SU-DHL-6 (cell line): Measurements from ENCODE around the gene PARS2.

Experiments
- H2AFZ ChIP-seq: fragments of 200-600 bp; sonication (generic); 2 replicates; pipeline ENCODE4 v1.6.1; 2014; ENCODE audit warnings: low read depth, mild to moderate bottlenecking, moderate library complexity, mixed read lengths, antibody characterized with exemption, low read length; ENCODE audit not compliant: severe bottlenecking
- H3F3A ChIP-seq: fragments of 200-600 bp; shearing (Covaris generic); 2 replicates; pipeline ENCODE4 v1.6.0; 2016; ENCODE audit warnings: antibody characterized with exemption, mild to moderate bottlenecking; ENCODE audit not compliant: insufficient read depth
- H3K27ac ChIP-seq: fragments of 200-600 bp; sonication (generic); 2 replicates; pipeline ENCODE4 v1.5.1; 2016; ENCODE audit warnings: low read depth, mild to moderate bottlenecking, low read length, moderate library complexity, mixed read lengths
- H3K27me3 ChIP-seq: fragments of 200-600 bp; sonication (generic), shearing (Covaris generic); 2 replicates; pipeline ENCODE4 v1.6.0; 2014; ENCODE audit warnings: mild to moderate bottlenecking, low read length
- H3K36me3 ChIP-seq: fragments of 200-600 bp; sonication (generic); 2 replicates; pipeline ENCODE4 v1.6.1; 2014; ENCODE audit warnings: mild to moderate bottlenecking, low read length, mixed read lengths
- H3K4me2 ChIP-seq: fragments of 300-600, 200-600 bp; shearing (Covaris generic), sonication (generic); 2 replicates; pipeline ENCODE4 v1.6.0; 2014; ENCODE audit warnings: low read length, low read depth, mild to moderate bottlenecking; ENCODE audit not compliant: poor library complexity, severe bottlenecking
- H3K4me3 ChIP-seq: fragments of 200-600 bp; sonication (generic); 2 replicates; pipeline ENCODE4 v1.5.1; 2014; ENCODE audit warnings: antibody characterized with exemption, low read length, mild to moderate bottlenecking, mixed read lengths; ENCODE audit not compliant: insufficient read depth, poor library complexity, severe bottlenecking
- H3K79me2 ChIP-seq: fragments of 200-600 bp; sonication (generic); 2 replicates; pipeline ENCODE4 v1.6.1; 2014; ENCODE audit warnings: mild to moderate bottlenecking, low read length, moderate library complexity; ENCODE audit not compliant: insufficient read depth
- H3K9ac ChIP-seq: fragments of 200-600 bp; sonication (generic); 2 replicates; pipeline ENCODE4 v1.7.0; 2014; ENCODE audit warnings: mild to moderate bottlenecking, low read length
- H3K9me2 ChIP-seq: fragments of 200-600 bp; sonication (generic); replicated peaks from 2 replicates; pipeline ENCODE4 v1.6.1; 2014; ENCODE audit warnings: low read length; ENCODE audit not compliant: insufficient read depth
- H3K9me3 ChIP-seq: fragments of 200-600 bp; sonication (generic); 2 replicates; pipeline ENCODE4 v1.6.1; 2014; ENCODE audit warnings: low read length, mixed read lengths; ENCODE audit not compliant: insufficient read depth
- H4K20me1 ChIP-seq: fragments of 200-600 bp; sonication (generic); 2 replicates; pipeline ENCODE4 v1.6.1; 2014; ENCODE audit warnings: low read depth, mild to moderate bottlenecking, antibody characterized with exemption, low read length, moderate library complexity, mixed read lengths
- EZH2phosphoT487 ChIP-seq: fragments of 200-600 bp; sonication (generic), shearing (Covaris generic); conservative IDR thresholded peaks from 2 replicates; pipeline ENCODE4 v1.6.1; 2018; ENCODE audit warnings: mild to moderate bottlenecking, antibody characterized with exemption, low read length, moderate library complexity, mixed read lengths
- TF ChIP-seq, protein P1 (sequence below): fragments of 200-600 bp; sonication (generic); IDR thresholded peaks from one replicate; pipeline ENCODE4 v1.5.1; 2017; ENCODE audit warnings: antibody characterized with exemption, mild to moderate bottlenecking, low read length, moderate library complexity; ENCODE audit not compliant: insufficient read depth, poor library complexity, severe bottlenecking

The PARS2 gene

DNA sequence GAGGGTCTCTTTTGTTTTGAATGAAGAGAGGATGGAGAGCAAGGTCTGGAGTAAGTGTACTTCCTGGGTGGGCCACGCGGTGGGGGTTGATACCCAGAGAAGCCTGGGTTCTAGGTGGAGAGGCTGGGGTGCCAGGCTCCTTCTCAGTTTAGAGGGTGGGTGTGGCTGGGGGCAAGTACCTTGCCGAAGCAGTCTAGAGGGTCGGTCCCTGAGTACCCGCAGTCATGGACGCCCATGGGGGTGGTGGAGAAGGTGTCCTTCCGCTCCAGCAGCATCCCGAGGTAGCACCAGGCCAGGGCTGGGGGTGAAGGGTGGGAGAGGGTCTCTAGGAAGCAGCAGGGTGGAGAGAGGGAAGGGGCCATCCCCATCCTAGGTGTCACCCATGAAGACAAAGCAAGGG is 22.5 kb upstream of the PARS2 start:
- no peak overlapping the region for H3K9ac ChIP-seq
- no peaks in the 10 kb centered on the region for H3K79me2 ChIP-seq
- H3K27me3 ChIP-seq, result no peaks in the 10 kb centered on the region
- H3K9me3 ChIP-seq, result no peaks in the 10 kb centered on the region
- no peak for TF ChIP-seq EZH2phosphoT487
- TF ChIP-seq, protein P1, sequence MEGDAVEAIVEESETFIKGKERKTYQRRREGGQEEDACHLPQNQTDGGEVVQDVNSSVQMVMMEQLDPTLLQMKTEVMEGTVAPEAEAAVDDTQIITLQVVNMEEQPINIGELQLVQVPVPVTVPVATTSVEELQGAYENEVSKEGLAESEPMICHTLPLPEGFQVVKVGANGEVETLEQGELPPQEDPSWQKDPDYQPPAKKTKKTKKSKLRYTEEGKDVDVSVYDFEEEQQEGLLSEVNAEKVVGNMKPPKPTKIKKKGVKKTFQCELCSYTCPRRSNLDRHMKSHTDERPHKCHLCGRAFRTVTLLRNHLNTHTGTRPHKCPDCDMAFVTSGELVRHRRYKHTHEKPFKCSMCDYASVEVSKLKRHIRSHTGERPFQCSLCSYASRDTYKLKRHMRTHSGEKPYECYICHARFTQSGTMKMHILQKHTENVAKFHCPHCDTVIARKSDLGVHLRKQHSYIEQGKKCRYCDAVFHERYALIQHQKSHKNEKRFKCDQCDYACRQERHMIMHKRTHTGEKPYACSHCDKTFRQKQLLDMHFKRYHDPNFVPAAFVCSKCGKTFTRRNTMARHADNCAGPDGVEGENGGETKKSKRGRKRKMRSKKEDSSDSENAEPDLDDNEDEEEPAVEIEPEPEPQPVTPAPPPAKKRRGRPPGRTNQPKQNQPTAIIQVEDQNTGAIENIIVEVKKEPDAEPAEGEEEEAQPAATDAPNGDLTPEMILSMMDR, result no peak
- no peak overlapping the region for H3K4me3 ChIP-seq
- no peaks in the 10 kb centered on the region for H3K36me3 ChIP-seq
- H2AFZ ChIP-seq, result no peak overlapping the region
- no peak overlapping the region for H3K4me2 ChIP-seq
- no peaks in the 10 kb centered on the region for H3K9me2 ChIP-seq
- no peak overlapping the region for H3K27ac ChIP-seq
- H4K20me1 ChIP-seq, result no peaks in the 10 kb centered on the region
- no peaks in the 10 kb centered on the region for H3F3A ChIP-seq

DNA sequence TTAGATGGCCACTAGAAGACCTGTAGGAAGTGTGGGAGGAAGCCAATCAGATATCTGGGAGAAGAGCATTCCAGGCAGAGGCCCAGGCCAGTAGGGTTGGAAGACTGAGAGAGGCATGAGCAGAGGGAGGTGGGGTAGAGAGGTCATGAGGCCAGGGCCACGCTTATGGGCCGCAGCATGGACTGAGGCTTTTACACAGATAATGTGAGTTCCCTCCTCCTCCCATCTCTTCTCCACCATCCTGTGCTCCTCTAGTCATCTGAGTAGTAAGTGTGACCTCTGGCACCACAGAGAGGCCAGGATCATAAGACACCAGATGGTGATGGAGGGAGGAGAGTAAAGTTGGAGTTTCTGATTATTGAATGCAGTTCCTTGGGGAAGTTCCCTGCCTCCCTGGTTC is 19.7 kb upstream of the PARS2 start:
- TF ChIP-seq, protein P1, result no peak
- TF ChIP-seq EZH2phosphoT487, result no peak
- H3K27me3 ChIP-seq, result no peaks in the 10 kb centered on the region

DNA sequence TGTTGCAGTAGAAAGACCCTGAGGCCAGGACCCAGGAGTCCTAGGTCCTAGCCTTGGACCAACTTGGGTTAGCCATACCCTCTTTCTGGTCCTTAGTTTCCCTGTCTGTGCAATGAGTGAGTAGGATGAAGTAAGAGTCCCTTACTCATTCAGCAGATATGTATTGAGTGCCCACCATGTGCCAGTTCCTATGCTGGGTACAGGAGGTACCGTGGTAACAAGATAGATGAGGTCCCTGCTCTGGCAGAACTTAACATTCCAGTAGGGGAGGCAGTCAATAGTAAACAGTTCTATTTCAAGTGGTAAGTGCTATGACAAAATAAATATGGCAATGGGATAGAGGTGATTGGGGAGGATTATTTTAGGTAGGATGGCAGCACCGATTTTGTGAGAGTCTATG is 18.3 kb upstream of the PARS2 start:
- Histone ChIP-seq H3K4me3 (no peak overlapping the region), H3K27ac (no peak overlapping the region), H3K9ac (no peak overlapping the region), H3K9me3 (no peaks in the 10 kb centered on the region), H3F3A (no peaks in the 10 kb centered on the region), H3K27me3 (no peaks in the 10 kb centered on the region), H3K4me2 (no peak overlapping the region), H3K9me2 (no peaks in the 10 kb centered on the region), H4K20me1 (no peaks in the 10 kb centered on the region), H3K36me3 (no peaks in the 10 kb centered on the region), H2AFZ (no peak overlapping the region), H3K79me2 (no peaks in the 10 kb centered on the region)
- TF ChIP-seq EZH2phosphoT487, result no peak
- TF ChIP-seq, protein P1, result no peak

More for the DNA sequence above, 19.7 kb upstream of the PARS2 start:
- H3K9me3 ChIP-seq, result no peaks in the 10 kb centered on the region
- no peak overlapping the region for H2AFZ ChIP-seq
- H3K9me2 ChIP-seq, result no peaks in the 10 kb centered on the region
- H3K79me2 ChIP-seq, result no peaks in the 10 kb centered on the region
- H3K27ac ChIP-seq, result no peak overlapping the region
- H3K36me3 ChIP-seq, result no peaks in the 10 kb centered on the region
- no peak overlapping the region for H3K9ac ChIP-seq
- H3K4me3 ChIP-seq, result no peak overlapping the region
- no peaks in the 10 kb centered on the region for H3F3A ChIP-seq
- no peaks in the 10 kb centered on the region for H4K20me1 ChIP-seq
- no peak overlapping the region for H3K4me2 ChIP-seq
